Measurements from ENCODE around the gene SEPTIN2.

DNA sequence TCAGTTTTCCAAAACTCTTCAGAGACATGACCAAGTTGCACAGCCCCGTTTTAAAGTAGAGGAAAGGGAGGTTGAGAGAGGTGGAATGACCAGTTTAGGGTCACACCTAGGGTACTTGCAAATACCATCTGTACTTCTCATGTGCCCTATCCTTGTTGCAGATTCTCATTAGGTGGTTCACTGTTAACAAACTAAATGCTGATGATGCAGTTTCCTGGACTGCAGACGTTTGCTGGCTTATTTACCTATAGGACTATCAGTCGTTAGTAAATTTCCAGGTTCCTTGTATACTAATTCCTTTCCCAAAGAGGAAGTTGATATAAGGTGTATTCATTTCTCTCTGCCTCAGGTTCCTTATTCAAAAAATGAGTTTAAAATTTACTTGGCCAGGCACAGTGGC, 41.8 kb downstream of the SEPTIN2 start:
- TF ChIP-seq, protein P1, sequence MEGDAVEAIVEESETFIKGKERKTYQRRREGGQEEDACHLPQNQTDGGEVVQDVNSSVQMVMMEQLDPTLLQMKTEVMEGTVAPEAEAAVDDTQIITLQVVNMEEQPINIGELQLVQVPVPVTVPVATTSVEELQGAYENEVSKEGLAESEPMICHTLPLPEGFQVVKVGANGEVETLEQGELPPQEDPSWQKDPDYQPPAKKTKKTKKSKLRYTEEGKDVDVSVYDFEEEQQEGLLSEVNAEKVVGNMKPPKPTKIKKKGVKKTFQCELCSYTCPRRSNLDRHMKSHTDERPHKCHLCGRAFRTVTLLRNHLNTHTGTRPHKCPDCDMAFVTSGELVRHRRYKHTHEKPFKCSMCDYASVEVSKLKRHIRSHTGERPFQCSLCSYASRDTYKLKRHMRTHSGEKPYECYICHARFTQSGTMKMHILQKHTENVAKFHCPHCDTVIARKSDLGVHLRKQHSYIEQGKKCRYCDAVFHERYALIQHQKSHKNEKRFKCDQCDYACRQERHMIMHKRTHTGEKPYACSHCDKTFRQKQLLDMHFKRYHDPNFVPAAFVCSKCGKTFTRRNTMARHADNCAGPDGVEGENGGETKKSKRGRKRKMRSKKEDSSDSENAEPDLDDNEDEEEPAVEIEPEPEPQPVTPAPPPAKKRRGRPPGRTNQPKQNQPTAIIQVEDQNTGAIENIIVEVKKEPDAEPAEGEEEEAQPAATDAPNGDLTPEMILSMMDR (IDR thresholded peaks at IDR 0.05): no peak
- no peak for TF ChIP-seq POLR2A (IDR thresholded peaks at IDR 0.05)

Measured in breast epithelium (tissue), 3 donors.